HG02981 (cell line): ENCODE measurements around the gene PCDHA4.
"Not testable (repeated sequence)": the region's sequence is repeated elsewhere in the genome, so short reads cannot be mapped to it uniquely, and the experiment has no call there.

ENCODE experiments used
- ATAC-seq: cut with Tn5 transposase; IDR thresholded peaks from one replicate; pipeline ENCODE4 v1.9.1; 2021; ENCODE audit warnings: mild to moderate bottlenecking, moderate library complexity; ENCODE audit not compliant: unreplicated experiment

The PCDHA4 gene

DNA sequence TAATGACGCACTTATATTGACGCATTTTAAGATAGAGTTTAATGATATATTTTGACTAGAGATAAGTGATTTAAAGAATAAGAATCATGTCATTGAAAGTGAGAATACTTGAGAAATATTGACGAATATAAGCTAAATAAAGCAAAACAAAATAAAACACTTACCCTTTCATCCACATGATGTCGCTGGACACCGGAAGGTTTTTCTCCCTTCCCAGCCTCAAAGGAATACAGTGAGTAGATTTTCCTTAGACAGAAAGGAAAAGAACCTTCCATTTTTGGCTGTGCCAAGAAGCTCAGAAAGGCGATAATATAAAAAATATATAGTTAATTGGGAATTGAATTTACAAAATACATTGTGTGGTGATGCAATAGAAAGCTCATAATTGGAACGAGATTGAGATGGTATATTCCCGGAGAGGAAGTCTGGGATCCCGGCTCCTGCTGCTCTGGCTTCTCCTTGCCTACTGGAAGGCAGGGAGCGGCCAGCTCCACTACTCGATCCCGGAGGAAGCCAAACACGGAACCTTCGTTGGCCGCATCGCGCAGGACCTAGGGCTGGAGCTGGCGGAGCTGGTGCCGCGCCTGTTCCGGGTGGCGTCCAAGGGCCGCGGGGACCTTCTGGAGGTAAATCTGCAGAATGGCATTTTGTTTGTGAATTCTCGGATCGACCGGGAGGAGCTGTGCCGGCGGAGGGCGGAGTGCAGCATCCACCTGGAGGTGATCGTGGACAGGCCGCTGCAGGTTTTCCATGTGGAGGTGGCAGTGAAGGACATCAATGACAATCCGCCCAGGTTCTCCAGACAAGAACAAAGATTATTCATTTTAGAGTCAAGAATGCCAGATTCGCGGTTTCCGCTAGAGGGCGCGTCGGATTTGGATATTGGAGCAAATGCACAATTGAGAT lies 14.8 kb downstream of the PCDHA4 start, which contains the start of gene PCDHA5:
Gene PCDHA5, plus strand, starts transcription at position 239 of the 906 bp plus-strand sequence.
- no peak for ATAC-seq

DNA sequence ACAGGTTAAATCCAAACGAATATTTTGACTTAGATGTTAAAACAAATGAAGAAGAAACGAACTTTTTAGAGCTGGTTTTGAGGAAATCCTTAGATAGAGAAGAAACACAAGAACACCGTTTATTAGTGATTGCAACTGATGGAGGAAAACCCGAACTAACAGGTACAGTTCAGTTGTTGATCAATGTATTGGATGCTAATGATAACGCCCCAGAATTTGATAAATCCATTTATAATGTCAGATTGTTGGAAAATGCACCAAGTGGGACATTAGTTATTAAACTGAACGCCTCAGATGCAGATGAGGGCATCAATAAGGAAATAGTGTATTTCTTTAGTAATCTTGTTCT lies 15.4 kb downstream of the PCDHA4 start:
- no peak for ATAC-seq

DNA sequence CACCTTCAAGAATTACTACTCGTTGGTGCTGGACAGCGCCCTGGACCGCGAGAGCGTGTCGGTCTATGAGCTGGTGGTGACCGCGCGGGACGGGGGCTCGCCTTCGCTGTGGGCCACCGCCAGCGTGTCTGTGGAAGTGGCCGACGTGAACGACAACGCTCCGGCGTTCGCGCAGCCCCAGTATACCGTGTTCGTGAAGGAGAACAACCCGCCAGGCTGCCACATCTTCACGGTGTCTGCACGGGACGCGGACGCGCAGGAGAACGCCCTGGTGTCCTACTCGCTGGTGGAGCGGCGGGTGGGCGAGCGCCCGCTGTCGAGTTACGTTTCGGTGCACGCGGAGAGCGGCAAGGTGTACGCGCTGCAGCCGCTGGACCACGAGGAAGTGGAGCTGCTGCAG lies 16.1 kb downstream of the PCDHA4 start:
- ATAC-seq: not testable (repeated sequence)

DNA sequence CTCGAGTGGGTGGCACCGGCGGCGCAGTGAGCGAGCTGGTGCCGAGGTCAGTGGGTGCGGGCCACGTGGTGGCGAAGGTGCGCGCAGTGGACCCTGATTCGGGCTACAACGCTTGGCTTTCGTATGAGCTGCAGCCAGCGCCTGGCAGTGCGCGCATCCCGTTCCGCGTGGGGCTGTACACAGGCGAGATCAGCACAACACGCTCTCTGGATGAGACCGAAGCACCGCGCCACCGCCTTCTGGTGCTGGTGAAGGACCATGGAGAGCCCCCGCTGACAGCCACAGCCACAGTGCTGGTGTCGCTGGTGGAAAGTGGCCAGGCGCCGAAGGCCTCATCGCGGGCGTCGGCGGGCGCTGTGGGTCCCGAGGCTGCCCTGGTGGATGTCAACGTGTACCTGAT lies 16.6 kb downstream of the PCDHA4 start:
- ATAC-seq: no peak

DNA sequence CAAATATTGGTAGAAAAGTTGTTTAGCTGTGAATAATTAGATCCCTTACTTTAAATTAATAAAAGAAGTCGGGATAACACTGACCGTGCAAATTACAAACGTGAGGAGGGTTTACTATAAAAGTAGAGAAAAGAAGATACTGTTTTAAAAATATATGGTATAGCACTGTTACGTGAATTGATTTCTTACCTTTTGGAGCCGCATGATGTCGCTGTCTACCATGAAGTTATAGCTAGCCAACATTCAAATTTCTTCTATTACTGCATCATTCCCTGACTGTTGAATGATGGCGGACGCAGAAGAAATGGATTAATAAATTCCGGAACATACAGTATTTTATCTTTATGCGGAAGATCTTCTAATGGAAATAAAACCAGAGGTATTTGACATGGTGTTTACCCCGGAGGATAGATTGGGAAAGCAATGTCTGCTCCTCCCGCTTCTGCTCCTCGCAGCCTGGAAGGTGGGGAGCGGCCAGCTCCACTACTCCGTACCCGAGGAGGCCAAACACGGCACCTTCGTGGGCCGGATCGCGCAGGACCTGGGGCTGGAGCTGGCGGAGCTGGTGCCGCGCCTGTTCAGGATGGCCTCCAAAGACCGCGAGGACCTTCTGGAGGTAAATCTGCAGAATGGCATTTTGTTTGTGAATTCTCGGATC lies 21.0 kb downstream of the PCDHA4 start, which contains the start of gene PCDHA6:
Gene PCDHA6, plus strand, starts transcription at position 257 of the 658 bp plus-strand sequence. Its CDS starts 132 bp downstream, at position 389.
- ATAC-seq: no peak

DNA sequence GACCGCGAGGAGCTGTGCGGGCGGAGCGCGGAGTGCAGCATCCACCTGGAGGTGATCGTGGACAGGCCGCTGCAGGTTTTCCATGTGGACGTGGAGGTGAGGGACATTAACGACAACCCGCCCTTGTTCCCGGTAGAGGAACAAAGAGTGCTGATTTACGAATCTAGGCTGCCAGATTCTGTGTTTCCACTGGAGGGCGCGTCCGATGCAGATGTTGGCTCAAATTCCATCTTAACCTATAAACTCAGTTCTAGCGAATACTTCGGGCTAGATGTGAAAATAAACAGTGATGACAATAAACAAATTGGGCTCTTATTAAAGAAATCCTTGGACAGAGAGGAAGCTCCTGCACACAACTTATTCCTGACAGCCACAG lies 21.5 kb downstream of the PCDHA4 start:
- ATAC-seq: no peak

DNA sequence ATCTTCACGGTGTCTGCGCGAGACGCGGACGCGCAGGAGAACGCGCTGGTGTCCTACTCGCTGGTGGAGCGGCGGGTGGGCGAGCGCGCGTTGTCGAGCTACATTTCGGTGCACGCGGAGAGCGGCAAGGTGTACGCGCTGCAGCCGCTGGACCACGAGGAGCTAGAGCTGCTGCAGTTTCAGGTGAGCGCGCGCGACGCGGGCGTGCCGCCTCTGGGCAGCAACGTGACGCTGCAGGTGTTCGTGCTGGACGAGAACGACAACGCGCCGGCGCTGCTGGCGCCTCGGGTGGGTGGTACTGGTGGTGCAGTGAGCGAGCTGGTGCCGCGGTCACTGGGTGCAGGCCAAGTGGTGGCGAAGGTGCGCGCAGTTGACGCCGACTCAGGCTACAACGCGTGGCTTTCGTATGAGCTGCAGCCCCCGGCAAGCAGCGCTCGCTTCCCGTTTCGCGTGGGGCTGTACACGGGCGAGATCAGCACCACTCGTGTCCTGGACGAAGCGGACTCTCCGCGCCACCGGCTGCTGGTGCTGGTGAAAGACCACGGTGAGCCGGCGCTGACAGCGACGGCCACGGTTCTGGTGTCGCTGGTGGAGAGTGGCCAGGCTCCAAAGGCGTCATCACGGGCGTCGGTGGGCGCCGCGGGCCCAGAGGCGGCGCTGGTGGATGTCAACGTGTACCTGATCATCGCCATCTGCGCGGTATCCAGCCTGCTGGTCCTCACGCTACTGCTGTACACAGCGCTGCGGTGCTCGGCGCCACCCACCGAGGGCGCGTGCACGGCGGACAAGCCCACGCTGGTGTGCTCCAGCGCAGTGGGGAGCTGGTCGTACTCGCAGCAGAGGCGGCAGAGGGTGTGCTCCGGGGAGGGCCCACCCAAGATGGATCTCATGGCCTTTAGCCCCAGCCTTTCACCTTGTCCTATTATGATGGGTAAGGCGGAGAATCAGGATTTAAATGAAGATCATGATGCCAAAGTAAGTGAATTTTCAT lies 22.9 kb downstream of the PCDHA4 start:
- ATAC-seq: not testable (repeated sequence)

DNA sequence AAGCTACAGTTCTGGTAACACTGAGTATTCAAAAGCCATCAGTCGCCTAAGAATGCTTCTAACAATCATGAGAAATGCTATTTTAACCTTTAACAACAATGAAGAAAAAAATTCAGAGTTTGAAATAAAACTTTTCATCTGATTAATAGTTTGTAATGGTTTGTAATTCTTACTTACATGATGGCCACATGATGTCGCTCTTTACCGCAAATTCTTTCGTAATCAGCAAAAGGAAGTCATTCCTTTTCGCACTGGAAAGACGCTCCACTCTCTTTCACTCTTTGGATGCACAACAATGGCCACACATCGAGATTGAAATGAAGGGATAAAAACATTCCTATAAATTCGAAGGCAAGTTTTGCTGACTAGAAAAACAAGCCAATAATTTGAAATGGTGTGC lies 27.1 kb downstream of the PCDHA4 start, which contains the start of gene PCDHA7:
Gene PCDHA7, plus strand, starts transcription at position 277 of the 400 bp plus-strand sequence. Its CDS starts 115 bp downstream, at position 392.
- ATAC-seq: no peak

DNA sequence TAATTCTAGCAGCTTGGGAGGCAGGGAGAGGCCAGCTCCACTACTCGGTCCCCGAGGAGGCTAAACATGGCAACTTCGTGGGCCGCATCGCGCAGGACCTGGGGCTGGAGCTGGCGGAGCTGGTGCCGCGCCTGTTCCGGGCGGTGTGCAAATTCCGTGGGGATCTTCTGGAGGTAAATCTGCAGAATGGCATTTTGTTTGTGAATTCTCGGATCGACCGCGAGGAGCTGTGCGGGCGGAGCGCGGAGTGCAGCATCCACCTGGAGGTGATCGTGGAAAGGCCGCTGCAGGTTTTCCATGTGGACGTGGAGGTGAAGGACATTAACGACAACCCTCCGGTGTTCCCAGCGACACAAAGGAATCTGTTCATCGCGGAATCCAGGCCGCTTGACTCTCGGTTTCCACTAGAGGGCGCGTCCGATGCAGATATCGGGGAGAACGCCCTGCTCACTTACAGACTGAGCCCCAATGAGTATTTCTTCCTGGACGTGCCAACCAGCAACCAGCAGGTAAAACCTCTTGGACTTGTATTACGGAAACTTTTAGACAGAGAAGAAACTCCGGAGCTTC lies 27.7 kb downstream of the PCDHA4 start:
- not testable (repeated sequence) for ATAC-seq

DNA sequence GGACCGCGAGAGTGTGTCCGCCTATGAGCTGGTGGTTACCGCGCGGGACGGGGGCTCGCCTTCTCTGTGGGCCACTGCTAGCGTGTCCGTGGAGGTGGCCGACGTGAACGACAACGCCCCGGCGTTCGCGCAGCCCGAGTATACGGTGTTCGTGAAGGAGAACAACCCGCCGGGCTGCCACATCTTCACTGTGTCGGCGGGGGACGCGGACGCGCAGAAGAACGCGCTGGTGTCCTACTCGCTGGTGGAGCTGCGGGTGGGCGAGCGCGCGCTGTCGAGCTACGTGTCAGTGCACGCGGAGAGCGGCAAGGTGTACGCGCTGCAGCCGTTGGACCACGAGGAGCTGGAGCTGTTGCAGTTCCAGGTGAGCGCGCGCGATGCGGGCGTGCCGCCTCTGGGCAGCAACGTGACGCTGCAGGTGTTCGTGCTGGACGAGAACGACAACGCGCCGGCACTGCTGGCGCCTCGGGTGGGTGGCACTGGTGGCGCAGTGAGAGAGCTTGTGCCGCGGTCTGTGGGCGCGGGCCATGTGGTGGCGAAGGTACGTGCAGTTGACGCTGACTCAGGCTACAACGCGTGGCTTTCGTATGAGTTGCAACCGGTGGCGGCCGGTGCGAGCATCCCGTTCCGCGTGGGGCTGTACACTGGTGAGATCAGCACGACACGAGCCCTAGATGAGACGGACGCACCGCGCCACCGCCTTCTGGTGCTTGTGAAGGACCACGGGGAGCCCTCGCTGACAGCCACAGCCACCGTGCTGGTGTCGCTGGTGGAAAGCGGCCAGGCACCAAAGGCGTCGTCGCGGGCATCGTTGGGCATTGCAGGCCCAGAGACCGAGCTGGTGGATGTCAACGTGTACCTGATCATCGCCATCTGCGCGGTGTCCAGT lies 29.0 kb downstream of the PCDHA4 start:
- ATAC-seq: no peak

DNA sequence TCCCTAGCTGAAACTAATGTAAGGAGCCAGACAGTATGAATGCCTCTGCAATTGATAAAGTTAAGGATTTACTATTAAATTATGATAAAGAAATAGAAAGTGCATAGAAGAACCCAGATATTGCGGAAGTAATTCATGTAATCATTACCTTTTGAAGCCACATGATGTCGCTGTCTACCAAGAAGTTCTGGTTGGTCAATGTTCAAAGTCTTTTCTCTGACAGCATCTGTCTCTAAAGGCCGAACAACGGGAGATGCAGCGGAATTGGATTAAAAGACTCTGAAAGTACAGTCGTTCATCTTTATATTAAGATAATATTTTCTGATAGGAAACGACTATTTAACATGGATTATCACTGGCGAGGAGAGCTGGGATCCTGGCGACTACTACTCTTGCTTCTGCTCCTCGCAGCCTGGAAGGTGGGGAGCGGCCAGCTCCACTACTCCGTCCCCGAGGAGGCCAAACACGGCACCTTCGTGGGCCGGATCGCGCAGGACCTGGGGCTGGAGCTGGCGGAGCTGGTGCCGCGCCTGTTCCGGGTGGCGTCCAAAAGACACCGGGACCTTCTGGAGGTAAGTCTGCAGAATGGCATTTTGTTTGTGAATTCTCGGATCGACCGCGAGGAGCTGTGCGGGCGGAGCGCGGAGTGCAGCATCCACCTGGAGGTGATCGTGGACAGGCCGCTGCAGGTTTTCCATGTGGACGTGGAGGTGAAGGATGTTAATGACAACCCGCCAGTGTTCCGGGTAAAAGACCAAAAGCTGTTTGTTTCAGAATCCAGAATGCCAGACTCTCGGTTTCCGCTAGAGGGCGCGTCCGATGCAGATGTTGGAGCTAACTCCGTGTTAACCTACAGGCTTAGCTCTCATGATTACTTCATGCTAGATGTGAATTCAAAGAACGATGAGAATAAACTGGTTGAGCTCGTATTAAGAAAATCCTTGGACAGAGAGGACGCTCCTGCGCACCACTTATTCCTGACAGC lies 34.4 kb downstream of the PCDHA4 start, which contains the start of gene PCDHA8:
Gene PCDHA8, plus strand, starts transcription at position 210 of the 985 bp plus-strand sequence. Its CDS starts 135 bp downstream, at position 345.
- ATAC-seq: no peak

DNA sequence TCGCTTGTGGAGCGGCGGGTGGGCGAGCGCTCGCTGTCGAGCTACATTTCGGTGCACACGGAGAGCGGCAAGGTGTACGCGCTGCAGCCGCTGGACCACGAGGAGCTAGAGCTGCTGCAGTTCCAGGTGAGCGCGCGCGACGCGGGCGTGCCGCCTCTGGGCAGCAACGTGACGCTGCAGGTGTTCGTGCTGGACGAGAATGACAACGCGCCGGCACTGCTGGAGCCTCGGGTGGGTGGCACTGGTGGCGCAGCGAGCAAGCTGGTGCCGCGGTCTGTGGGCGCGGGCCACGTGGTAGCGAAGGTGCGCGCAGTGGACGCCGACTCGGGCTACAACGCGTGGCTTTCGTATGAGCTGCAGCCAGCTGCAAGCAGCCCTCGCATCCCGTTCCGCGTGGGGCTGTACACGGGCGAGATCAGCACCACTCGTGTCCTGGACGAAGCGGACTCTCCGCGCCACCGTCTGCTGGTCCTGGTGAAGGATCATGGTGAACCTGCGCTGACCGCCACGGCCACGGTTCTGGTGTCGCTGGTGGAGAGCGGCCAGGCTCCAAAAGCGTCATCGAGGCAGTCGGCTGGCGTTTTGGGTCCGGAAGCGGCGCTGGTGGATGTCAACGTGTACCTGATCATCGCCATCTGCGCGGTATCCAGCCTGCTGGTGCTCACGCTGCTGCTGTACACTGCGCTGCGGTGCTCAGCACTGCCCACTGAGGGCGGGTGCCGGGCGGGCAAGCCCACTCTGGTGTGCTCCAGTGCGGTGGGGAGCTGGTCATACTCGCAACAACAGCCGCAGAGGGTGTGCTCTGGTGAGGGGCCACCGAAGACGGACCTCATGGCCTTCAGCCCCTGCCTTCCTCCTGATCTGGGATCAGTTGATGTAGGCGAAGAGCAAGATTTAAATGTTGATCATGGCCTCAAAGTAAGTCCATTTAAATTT lies 36.2 kb downstream of the PCDHA4 start:
- no peak for ATAC-seq

DNA sequence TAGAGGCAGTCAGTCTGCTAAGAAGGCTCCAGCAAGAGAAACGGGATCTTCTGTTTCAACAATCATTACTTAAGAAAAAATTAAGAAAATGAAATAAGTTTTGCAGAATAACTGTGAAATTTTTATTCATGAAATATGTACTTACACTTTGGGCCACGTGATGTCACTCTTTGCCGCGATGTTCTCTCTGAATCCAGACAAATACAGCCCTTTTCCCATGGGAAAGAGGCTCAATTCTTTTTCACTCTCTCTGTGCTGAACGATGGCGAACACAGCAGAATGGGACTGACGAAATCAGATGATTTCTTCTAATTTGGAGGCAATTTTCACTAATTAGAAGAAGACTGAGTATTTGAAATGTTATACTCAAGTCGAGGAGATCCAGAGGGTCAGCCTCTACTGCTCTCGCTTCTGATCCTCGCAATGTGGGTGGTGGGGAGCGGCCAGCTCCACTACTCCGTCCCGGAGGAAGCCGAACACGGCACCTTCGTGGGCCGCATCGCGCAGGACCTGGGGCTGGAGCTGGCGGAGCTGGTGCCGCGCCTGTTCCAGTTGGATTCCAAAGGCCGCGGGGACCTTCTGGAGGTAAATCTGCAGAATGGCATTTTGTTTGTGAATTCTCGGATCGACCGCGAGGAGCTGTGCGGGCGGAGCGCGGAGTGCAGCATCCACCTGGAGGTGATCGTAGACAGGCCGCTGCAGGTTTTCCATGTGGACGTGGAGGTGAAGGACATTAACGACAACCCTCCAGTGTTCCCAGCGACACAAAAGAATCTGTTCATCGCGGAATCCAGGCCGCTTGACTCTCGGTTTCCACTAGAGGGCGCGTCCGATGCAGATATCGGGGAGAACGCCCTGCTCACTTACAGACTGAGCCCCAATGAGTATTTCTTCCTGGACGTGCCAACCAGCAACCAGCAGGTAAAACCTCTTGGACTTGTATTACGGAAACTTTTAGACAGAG lies 41.6 kb downstream of the PCDHA4 start, which contains the start of gene PCDHA9:
Gene PCDHA9, plus strand, starts transcription at position 244 of the 964 bp plus-strand sequence. Its CDS starts 114 bp downstream, at position 358.
- ATAC-seq: not testable (repeated sequence)

DNA sequence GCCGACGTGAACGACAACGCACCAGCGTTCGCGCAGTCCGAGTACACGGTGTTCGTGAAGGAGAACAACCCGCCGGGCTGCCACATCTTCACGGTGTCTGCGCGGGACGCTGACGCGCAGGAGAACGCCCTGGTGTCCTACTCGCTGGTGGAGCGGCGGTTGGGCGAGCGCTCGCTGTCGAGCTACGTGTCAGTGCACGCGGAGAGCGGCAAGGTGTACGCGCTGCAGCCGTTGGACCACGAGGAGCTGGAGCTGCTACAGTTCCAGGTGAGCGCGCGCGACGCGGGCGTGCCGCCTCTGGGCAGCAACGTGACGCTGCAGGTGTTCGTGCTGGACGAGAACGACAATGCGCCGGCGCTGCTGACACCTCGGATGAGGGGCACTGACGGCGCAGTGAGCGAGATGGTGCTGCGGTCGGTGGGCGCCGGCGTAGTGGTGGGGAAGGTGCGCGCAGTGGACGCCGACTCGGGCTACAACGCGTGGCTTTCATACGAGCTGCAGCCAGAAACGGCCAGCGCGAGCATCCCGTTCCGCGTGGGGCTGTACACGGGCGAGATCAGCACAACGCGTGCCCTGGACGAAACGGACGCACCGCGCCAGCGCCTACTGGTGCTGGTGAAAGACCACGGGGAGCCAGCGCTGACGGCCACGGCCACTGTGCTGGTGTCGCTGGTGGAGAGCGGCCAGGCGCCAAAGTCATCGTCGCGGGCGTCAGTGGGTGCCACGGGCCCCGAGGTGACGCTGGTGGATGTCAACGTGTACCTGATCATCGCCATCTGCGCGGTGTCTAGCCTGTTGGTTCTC lies 43.2 kb downstream of the PCDHA4 start:
- ATAC-seq: not testable (repeated sequence)
